MM.1S (cell line): Measurements from ENCODE around the gene LRRC8C.

ENCODE experiments used
- DNase-seq: peaks from one replicate; pipeline ENCODE4 v3.0.0-alpha.2; 2015
- H2AFZ ChIP-seq: fragments of 300-600 bp; sonication (generic); 2 replicates; pipeline ENCODE4 v1.6.0; 2016; ENCODE audit warnings: antibody characterized with exemption, low read length
- H3F3A ChIP-seq: fragments of 300-600 bp; sonication (generic); 2 replicates; pipeline ENCODE4 v1.6.1; 2016; ENCODE audit warnings: mild to moderate bottlenecking, antibody characterized with exemption, low read length, moderate library complexity, mixed read lengths; ENCODE audit not compliant: insufficient read depth
- H3K27ac ChIP-seq: fragments of 300-600 bp; sonication (generic); 2 replicates; pipeline ENCODE4 v1.5.1; 2016; ENCODE audit warnings: mild to moderate bottlenecking, low read length
- H3K27me3 ChIP-seq: fragments of 300-600 bp; sonication (generic); replicated peaks from 2 replicates; pipeline ENCODE4 v1.6.0; 2016; ENCODE audit warnings: low read length; ENCODE audit not compliant: insufficient read depth
- H3K36me3 ChIP-seq: fragments of 300-600 bp; sonication (generic); replicated peaks from 2 replicates; pipeline ENCODE4 v1.6.1; 2016; ENCODE audit warnings: mild to moderate bottlenecking, low read length, mixed read lengths; ENCODE audit not compliant: insufficient read depth
- H3K4me1 ChIP-seq: fragments of 300-600 bp; sonication (generic); 2 replicates; pipeline ENCODE4 v1.6.1; 2016; ENCODE audit warnings: low read length, mixed read lengths
- H3K4me2 ChIP-seq: fragments of 300-600 bp; sonication (generic); 2 replicates; pipeline ENCODE4 v1.6.0; 2016; ENCODE audit warnings: low read depth, low read length
- H3K4me3 ChIP-seq: fragments of 300-600 bp; sonication (generic); 2 replicates; pipeline ENCODE4 v1.5.1; 2016; ENCODE audit warnings: low read length, mixed read lengths
- H3K79me2 ChIP-seq: fragments of 300-600 bp; sonication (generic); 2 replicates; pipeline ENCODE4 v1.6.1; 2016; ENCODE audit warnings: mixed run types, low read length, mixed read lengths
- H3K9ac ChIP-seq: fragments of 300-600 bp; sonication (generic); 2 replicates; pipeline ENCODE4 v1.6.1; 2016; ENCODE audit warnings: low read length, mixed read lengths
- H3K9me2 ChIP-seq: fragments of 300-600 bp; sonication (generic); replicated peaks from 2 replicates; pipeline ENCODE4 v1.6.1; 2016; ENCODE audit warnings: mild to moderate bottlenecking, low read length, mixed read lengths; ENCODE audit not compliant: insufficient read depth
- H3K9me3 ChIP-seq: fragments of 300-600 bp; sonication (generic); replicated peaks from 2 replicates; pipeline ENCODE4 v1.6.1; 2016; ENCODE audit warnings: mild to moderate bottlenecking, low read length, mixed read lengths; ENCODE audit not compliant: insufficient read depth
- H4K20me1 ChIP-seq: fragments of 300-600 bp; sonication (generic); 2 replicates; pipeline ENCODE4 v1.6.1; 2016; ENCODE audit warnings: mild to moderate bottlenecking, low read length, moderate library complexity, mixed read lengths; ENCODE audit not compliant: insufficient read depth
- CTCF ChIP-seq: fragments of 300-600 bp; sonication (generic); IDR thresholded peaks from 2 replicates; pipeline ENCODE4 v1.5.1; 2016; ENCODE audit warnings: antibody characterized with exemption, low read length, mixed read lengths
- EZH2 ChIP-seq: fragments of 300-600 bp; sonication (generic); optimal IDR thresholded peaks from 2 replicates; pipeline ENCODE3; 2017; ENCODE audit warnings: low read depth, mild to moderate bottlenecking, antibody characterized with exemption, low read length, mixed read lengths
- EZH2phosphoT487 ChIP-seq: fragments of 300-600 bp; sonication (generic); IDR thresholded peaks from 2 replicates; pipeline ENCODE4 v1.6.1; 2018; ENCODE audit warnings: antibody characterized with exemption, low read length

LRRC8C gene

GRCh38 chr1:89698624-89699023 lies 65.7 kb downstream of the LRRC8C start:
- DNase-seq: no peak
- Histone ChIP-seq H3K79me2 (peaks cover 6% of the 10 kb centered on the region; the same call in 1 of the 2 replicates), H2AFZ (no peak overlapping the region), H3K9me2 (no peaks in the 10 kb centered on the region), H3F3A (peaks cover 20% of the 10 kb centered on the region), H3K4me3 (no peak overlapping the region), H3K9ac (no peak overlapping the region), H3K4me1 (peaks cover 47% of the 10 kb centered on the region), H3K36me3 (no peaks in the 10 kb centered on the region), H3K27ac (no peak overlapping the region), H3K27me3 (no peaks in the 10 kb centered on the region), H3K4me2 (no peak overlapping the region), H3K9me3 (no peaks in the 10 kb centered on the region), H4K20me1 (no peaks in the 10 kb centered on the region)
- TF ChIP-seq EZH2 (no peak), EZH2phosphoT487 (no peak), CTCF (no peak)

- no peak overlapping the region for H3K27ac ChIP-seq
- peaks cover 47% of the 10 kb centered on the region for H3K4me1 ChIP-seq
- no peak for TF ChIP-seq EZH2phosphoT487
- TF ChIP-seq EZH2: no peak
- TF ChIP-seq CTCF: no peak
These were observed 66.6 kb downstream of the LRRC8C start for GRCh38 chr1:89699451-89699986.

GRCh38 chr1:89701746-89702241 lies 68.9 kb downstream of the LRRC8C start:
- no peak overlapping the region for H3K27ac ChIP-seq
- H3F3A ChIP-seq: peaks cover 12% of the 10 kb centered on the region
- DNase-seq: no peak
- H3K36me3 ChIP-seq: no peaks in the 10 kb centered on the region
- no peaks in the 10 kb centered on the region for H3K9me2 ChIP-seq
- H3K4me3 ChIP-seq: no peak overlapping the region
- no peak overlapping the region for H3K9ac ChIP-seq
- no peaks in the 10 kb centered on the region for H3K79me2 ChIP-seq
- H2AFZ ChIP-seq: no peak overlapping the region
- no peaks in the 10 kb centered on the region for H3K9me3 ChIP-seq
- peaks cover 43% of the 10 kb centered on the region for H3K4me1 ChIP-seq
- no peaks in the 10 kb centered on the region for H3K27me3 ChIP-seq
- no peak overlapping the region for H3K4me2 ChIP-seq
- no peaks in the 10 kb centered on the region for H4K20me1 ChIP-seq
- TF ChIP-seq CTCF (no peak), EZH2 (no peak), EZH2phosphoT487 (no peak)

More at GRCh38 chr1:89699451-89699986, 66.6 kb downstream of the LRRC8C start:
- peaks cover 6% of the 10 kb centered on the region; the same call in 1 of the 2 replicates for H3K79me2 ChIP-seq
- H3K4me3 ChIP-seq: no peak overlapping the region
- no peaks in the 10 kb centered on the region for H3K36me3 ChIP-seq
- H4K20me1 ChIP-seq: no peaks in the 10 kb centered on the region
- no peak overlapping the region for H3K9ac ChIP-seq
- no peaks in the 10 kb centered on the region for H3K27me3 ChIP-seq
- H3K9me3 ChIP-seq: no peaks in the 10 kb centered on the region
- peak overlapping the region; percentile 20; the same call in 1 of the 2 replicates for H3K4me2 ChIP-seq
- H3K9me2 ChIP-seq: no peaks in the 10 kb centered on the region
- no peak overlapping the region for H2AFZ ChIP-seq
- H3F3A ChIP-seq: peaks cover 11% of the 10 kb centered on the region
- no peak for DNase-seq
